ENCODE results near the gene DGCR2.
"Not testable (repeated sequence)": the region's sequence is repeated elsewhere in the genome, so short reads cannot be mapped to it uniquely, and the experiment has no call there.

DGCR2 gene, protein sequence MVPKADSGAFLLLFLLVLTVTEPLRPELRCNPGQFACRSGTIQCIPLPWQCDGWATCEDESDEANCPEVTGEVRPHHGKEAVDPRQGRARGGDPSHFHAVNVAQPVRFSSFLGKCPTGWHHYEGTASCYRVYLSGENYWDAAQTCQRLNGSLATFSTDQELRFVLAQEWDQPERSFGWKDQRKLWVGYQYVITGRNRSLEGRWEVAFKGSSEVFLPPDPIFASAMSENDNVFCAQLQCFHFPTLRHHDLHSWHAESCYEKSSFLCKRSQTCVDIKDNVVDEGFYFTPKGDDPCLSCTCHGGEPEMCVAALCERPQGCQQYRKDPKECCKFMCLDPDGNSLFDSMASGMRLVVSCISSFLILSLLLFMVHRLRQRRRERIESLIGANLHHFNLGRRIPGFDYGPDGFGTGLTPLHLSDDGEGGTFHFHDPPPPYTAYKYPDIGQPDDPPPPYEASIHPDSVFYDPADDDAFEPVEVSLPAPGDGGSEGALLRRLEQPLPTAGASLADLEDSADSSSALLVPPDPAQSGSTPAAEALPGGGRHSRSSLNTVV

DNA sequence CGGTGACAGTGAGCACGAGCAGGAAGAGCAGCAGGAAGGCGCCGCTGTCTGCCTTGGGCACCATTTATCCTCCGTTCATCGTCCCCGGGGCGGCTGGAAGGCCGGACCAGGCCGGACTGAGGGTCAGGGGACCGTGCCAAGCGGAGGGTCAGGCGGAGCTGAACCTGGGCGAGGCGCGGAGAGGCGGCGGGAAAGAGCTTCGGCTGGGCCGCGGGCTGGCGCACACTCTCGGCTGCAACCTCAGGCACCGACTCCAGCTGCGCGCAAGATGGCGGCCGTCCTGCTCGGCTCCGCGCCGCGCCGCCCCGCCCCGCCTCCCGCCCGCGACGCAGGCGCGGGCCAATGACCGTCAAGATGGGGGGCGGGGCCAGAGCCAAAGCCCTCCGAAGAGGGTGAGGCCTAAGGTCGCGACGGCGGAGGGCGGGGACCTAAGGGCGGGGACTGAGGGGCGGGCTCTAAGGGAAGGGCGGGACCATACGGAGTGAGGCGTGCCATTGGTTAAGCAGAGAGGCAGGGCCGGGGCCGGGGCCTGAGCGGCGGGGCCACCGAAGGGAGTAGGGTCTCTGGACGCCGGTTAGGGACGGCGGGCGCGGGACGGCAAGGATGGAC is at the start of gene DGCR2:
Gene DGCR2 (minus strand): TSS at position 270 of the 609 bp plus-strand sequence. CDS start 206 bp downstream, at position 64.
- peak; percentile 97 for DNase-seq

DNA sequence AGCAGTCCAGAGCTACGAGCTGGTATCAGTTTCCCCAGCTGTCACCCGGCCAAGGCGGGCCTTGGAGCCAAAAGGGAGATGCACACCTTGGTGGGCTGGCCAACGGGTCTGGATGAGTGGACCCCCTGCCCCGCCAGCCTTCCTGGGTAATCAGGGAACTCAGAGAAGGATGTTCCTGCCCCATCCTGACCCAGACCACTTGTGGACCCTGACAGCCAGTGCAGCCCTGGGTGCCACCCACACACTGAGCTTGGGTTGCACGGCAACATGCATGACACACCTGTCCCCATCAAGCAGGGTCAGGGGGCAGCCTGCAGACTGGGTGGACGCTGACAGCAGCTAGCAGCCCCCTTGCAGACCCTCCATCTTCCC is 47.7 kb upstream of the DGCR2 start:
- DNase-seq: no peak

DNA sequence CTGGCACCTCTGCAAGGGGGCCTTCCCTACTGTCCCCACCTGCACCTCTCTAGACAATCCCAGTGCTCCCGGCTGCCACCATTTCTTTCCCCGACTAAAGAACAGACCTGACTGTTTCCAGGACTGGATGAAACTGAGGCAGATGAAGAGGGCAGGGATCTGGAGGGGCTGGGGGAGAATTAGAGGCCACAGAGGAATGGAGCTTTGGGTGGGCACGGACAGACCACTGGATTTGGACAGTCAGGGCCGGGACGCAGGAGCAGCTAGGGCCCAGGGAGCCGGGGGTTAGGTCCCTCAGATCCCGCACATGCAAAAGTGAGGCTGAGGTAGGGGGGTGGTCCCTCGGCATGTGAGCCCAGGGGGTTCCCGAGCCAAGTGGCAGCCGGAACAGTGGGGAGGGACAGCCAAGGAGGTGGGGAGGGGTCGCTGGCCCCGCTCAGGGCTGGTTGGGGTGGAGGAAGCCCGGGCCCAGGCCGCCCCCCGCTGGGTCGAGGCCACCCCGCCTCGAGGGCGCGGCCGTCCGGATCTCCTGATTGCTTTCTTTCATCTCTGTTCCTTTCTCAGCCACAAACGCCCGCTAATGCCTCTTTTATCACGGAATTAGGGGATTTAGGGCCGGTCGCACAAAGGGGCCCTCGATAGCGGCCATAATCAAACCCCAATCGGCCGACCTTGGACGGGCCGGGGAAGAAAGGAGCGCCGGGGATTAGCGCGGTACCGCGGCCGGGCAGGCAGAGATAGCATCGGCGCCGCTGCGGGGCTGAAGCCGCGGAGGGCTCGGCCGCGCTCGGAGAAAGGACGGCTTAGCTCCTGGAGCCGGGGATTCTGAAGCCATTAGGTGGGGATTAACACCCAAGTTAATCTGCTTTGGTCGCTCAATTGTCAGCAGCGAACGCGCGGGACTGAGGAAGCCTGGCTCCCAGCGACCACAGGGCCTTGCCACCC is 47.1 kb upstream of the DGCR2 start:
- no peak for DNase-seq

DNA sequence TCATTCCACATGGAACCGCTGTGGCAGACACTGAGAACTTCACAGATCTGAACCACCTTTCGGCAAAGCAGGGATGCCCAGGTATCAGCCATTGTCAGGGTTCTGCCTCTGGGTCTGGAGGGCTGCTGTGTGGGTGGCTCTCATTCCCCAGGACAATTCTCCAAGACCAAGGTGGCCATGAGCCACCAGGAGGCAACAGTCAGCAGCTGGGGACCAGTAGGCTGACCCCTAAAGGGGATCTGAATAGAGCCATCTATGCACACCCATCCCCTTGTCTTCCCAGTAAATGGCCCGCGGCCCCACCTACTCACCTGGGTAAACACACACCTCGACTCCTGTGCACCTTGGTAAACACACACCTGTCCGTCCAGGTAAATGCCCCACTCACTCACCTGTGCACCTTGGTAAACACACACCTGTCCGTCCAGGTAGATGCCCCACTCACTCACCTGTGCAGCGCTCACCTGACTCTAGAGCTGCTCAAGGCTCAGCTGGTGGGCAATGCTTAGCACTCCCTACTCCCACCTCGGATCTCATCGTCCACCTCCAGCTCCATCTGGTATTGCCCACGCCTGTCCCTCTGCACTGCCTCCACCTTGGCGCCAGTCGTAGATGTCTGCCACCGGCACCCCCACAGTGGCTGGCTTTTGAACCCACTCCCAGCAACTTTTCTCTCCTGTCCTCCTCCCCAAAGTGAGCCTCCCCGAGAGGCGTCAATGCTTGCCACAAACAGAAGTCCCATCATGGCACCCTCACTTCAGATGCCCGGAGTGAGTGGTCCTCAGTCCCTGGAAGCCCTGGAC is 46.1 kb upstream of the DGCR2 start:
- DNase-seq: no peak

DNA sequence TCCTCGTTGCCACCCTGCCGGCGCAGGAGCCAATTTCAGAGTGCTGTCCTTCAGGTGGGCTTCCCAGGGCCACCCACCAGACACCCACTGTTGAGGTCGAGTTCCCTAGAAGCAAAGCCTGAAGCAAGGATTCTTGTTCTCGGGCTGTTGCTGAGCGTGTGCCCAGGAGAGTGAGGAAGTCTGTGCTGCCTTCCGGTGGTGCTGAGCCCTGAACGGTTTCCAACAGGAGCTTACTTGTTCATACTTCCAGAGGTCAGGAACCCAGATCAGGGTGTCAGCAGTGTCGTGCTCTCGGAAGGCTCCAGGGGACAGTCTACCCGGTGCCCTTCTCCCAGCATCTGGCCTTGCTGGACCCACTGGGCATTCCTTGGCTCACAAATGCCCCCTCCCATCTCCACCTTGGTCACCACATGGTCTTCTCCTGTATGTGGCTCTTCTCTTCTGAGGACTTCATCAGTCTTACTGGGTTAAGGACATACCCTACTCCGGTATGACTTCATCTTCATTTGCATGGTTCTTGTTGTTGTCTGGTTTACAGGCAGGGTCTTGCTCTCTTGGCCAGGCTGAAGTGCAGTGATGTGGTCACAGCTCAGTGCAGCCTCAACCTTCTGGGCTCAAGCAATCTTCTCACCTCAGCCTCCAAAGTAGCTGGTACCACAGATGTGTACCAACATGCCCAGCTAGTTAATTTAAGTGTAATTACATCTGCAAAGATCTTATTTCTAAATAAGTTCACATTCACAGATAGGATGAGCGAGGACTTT is 45.1 kb upstream of the DGCR2 start:
- no peak for DNase-seq

DNA sequence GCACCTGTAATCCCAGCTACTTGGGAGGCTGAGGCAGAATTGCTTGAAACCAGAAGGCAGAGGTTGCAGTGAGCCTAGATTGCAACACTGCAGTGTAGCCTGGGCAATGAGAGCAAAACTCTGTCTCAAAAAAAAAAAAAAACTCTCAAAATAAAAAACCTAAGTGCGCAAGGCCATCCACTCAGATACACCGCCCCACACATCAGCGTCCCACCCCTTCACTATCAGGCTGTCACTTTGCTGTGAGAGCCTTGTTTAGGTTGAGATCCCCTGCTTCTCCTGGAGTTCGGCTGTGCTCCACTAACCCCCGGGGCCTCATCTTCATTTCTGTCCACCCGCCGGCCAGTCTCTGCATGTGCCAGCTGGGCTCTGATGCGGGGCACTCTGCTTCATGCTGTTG is 44.2 kb upstream of the DGCR2 start:
- no peak for DNase-seq

DNA sequence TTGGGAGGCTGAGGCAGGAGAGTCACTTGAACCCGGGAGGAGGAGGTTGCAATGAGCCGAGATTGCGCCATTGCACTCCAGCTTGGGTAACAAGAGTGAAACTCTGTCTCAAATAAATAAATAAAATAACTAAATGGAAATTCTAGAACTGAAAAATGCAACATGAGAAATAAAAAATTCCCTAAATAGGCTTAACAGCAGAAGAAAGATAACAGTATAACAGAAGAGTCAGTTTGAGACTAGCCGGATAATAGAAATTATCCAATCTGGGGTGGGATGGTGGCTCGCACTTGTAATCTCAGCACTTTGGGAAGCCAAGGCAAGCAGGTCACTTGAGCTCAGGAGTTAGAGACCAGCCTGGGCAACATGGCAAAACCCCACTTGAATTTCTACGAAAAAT is 42.2 kb upstream of the DGCR2 start:
- DNase-seq: no peak

DNA sequence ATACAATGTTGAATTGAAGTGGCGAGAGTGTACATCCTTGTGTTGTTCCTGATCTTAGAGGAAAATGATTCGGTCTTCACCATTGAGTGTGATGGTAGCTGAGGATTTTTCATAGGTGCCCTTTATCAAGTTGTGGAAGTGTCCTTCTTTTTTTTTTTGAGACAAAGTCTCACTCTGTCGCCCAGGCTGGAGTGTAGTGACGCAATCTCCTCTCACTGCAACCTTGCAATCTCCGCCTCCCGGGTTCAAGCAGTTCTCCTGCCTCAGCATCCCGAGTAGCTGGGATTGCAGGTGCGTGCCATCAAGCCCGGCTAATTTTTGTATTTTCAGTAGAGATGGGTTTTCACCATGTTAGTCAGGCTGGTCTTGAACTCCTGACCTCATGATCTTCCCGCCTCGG is 36.4 kb upstream of the DGCR2 start:
- not testable (repeated sequence) for DNase-seq

DNA sequence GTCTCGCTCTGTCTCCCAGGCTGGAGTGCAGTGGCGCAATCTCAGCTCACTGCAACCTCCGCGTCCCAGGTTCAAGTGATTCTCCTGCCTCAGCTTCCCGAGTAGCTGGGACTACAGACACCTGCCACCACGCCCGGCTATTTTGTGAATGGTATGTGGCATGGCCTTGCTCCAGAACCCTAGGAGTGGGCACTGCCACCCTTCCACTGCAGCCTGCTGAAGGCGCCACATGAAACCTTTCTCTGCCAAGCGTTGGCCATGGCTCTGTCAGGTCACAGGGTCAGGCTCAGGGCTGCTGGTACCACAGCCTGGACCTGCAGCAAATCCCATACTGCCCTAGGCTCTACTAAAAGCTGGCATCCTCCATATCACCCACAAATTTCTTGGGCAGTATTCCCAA is 33.9 kb upstream of the DGCR2 start:
- DNase-seq: not testable (repeated sequence)

DNA sequence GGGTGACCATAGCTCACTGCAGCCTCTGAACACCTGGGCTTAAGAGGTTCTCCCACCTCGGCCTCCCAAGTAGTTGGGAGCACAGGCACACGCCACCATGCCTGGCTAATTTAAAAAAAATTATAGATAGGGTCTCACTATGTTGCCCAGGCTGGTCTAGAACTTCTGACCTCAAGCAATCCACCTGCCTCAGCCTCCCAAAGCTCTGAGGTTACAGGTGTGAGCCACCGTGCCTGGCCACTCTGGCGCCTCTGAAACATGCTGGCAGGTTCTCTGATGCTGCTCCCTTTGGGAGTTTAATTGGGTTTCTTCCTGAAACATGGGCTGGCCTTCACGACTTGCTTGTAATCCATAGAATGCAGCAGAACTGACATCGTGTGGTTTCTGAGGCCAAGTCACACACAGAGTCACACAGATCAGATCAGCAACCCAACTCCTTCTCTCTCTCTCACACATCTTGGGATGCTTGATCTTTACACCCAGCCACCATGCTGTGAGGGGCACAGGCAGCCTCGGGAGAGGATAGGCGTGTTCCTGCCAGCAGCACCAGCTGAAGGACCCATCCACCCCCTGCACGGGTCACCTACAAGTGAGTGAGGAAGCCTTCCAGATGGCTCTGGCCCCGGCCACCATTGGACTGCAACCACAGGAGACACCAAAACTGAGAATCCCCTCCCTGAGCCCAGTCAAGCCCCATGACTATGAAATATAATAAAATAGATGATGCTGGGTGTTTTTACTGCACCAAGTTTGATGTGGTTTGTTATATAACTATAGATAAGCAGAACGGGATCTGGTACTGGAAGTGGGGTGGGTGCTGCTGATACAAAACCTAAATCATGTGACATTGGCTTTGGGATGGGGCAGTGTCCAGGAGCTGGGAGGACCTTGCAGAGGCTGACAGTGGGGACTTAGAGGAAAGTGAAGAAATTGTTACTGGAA is 31.0 kb upstream of the DGCR2 start:
- DNase-seq: no peak

DNA sequence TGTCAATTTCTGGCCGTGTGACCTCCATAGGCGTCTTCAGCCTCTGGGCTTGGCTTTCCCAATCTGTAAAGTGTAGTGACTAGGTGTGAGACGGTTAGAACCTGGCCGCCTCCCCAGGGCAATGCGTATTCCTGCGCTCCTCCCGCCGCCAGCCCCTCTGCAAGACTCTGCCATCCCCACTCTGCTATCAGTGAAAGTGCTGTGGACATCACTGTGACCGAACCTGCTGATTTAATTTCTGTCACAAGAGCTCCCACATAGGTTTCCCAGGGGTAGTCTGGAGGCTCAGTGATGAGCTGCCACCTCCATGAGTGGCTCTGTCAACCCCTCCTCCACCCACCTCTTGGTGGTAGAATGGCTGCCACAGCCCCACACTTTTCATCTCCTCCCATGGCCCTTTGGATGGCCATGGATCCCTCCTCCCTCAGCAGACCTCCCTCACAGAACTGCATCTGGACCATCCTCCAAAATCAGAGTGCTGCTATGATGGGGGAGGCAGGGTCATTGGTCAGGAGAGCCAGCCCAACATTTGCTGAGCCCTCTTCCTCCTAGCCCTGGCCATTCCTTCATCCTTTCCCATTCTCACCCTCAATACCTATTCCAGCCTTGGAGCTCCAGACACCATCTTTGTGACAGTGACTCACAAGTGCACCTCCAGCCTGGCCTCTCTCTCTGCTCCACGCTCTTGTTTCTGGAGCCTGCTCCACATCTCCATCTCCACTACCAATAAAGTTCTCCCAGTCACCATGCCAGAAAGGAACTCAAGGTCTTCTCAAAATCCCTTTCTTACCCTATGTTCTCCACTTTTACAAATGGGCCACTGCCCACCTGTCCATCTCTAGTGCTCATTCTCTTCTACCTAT is 29.3 kb upstream of the DGCR2 start:
- no peak for DNase-seq

DNA sequence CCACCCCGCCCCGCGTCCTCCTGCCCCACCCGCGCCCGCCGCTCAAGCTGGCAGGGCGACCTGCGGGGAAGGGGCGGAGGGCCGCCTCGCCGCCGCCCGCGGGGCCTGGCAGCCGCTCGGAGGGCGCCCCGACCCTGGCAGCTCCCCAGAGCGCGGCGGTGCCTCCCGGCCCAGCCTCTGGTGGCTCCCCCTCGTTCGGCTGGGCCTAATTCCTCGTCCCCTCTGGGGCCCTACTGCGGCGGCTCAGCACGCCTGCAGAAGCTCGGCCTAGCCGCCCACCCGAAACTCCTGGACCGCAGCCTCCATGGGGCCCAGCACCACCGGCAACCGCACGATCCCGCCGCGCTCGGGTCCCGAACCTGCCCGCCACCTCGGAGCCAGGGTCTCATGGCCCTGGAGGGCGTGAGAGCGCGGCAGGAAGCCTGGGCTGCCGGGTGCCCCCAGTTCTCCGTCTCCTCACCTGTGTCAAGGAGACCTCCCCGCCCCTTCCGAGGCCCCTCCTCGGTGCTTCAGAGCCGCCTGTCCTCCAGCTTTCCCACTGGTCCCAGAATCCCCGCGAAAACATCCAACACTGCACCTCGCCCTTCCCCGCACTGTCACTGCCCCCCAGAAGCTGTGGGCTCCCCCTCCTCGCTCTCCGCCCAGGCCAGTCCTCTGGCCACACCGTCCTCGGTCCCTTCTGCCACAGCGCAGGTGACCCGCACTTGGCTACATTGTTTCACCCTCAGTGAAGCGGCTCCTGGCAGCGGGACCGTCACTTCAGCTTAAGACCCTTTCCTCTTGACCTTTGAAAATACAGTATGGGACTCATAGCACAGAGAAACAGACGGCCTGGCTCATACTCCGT is 28.5 kb upstream of the DGCR2 start:
- DNase-seq: no peak

DNA sequence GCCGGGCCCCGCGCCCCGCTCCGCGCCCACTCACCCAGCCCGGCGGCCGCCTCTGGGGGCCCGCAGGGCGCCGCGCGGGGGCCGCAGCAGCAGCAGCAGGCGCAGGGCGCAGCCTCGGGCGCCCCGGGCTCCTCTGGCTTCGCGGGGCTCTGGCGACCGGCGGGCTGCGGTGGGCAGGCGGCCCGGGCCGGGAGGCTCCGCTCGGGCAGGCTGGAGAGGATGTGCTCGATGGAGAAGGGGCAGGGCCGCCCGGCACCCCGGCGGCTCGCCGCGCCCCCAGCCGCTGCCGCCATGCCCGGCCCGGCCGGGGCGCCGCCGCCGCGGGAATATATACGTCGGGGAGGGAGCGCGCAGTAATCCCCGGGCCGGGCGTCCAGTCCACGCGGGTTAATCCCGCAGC is 27.8 kb upstream of the DGCR2 start, which contains the start of gene GSC2:
Gene GSC2 (minus strand): TSS at position 302 of the 400 bp plus-strand sequence. CDS start 9 bp downstream, at position 293.
- DNase-seq: no peak

DNA sequence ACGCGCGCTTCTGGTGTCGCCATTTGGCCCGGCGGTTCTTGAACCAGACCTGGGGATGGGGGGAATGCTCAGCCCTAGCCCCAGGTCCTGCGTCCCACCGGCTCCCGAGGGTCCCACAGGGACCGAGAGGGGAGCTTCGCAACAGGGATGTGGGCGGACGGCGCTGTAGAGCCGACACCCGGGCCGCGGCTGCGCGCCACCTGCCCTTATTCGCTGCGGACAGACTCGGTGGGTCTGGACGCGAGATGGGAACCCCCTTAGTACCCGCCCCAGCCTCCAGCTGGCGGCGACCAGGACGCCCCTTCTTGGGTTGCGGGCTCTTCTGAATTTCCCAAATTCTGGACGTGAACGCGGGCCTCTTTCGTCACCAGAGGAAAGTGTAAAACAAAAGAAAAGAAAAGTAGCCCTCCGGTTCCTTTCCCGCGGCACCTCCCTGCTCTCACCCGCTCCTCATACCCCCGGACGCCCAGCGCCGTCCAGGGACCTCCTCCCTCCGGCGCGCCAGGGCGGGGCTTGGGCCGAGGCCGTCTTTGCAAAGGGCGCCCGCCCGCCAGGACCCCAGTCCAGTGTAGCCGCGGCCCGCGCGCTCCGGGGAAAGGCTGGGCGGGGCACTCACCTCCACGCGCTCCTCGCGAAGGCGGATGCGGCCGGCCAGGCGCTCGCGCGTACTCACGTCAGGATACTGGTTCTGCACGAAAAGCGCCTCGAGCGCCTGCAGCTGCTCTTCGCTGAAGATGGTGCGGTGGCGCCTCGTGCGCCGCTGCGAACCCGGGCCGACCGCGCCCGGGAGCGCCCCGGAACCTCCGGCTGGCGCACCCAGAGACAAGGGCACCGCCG is 27.1 kb upstream of the DGCR2 start:
- peak; percentile 37 for DNase-seq

DNA sequence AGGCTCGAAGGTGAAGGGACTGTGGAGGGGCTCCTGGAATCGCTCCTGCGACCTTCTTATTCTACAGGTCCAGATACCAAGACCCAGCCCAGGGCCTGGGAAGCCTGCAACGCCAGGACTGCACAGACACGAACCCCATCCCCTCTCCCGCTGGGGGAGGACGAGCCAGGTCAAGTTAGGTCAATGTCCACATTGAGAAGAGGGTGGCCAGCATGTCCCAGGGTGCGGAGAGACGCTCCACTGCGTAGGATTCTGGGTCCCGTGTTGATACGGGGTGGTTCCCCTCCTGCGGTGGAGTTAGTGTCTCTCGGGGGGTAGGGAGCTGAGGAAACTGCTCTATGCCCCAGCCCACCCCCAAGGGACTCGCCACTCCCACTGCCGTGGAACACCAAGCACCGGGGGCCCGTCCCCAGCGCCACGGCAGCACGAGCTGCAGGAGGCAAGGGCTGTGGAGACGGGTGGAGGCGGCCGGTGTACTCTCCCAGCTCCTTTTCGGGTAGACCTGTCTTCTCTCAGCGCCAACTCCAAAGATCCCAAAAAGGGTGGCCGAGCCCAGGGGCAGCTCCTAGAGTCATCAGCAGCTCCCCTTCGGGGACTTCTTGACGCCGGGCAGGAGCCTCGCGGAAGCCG is 26.3 kb upstream of the DGCR2 start:
- DNase-seq: no peak

DNA sequence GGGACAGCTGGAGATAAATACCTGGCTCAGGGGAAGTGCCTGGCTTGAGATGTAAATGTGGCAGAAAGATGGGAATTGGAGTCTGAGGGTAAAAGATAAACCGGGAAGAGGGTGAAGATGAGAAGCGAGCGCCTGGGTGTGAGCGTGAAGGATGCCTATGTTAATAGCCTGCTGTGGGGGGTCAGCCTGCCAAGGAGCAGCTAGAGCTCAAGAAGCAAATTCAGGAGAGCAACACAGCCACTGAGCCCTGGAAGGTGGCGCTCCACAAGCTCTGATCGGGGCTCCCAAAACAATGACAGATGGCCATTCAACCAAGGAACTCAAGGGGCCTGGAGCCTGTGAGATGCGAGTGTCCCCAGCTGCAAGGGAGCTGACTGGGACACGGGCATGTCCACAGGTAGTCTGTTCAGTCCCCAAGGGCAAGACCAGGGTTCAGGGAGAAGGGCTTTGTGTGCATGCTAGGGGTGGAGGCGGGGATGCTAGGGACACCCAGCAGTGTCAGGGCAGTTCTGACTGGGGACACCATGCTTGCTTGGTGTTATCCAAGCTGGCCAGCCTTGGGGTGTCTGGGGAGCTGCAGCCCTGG is 25.1 kb upstream of the DGCR2 start:
- no peak for DNase-seq
